ENCODE results near the gene ZNF518B. TPM values are rescaled to one million over a fixed set of nuclear protein-coding genes. Genes with fewer than 3 reads are reported as not detected.

ZNF518B gene
- total RNA-seq, 1 experiment from 2014 or later = 1.5 TPM

DNA sequence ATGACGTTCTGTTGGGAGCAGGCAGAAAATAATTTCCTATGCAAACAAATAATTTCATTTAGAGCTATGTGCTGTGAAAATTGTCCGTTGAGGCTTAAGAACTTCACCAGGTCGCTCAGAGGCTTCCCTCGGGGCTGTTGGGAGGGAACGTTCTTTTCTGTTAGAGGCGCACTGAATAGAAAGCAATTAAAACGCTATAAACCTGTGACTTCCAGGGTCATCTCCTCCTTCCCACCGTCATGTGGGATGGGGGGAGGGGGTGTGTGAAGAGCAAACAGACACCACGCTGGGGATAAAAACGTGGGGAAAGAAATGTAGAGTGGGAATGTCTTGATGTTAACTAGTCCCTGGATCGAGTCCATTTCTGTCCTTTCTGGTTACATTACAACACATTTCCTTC, 35.2 kb upstream of the ZNF518B start:
- ChIA-PET CTCF (interaction anchor here (0.6 to 1.0 kb wide), 4 partner anchors 9 to 609 kb away, joined by 3 to 7 read pairs (median 3); no protein-coding TSS in a partner anchor), POLR2A (interaction anchor here (0.7 kb wide), 1 partner anchor 810 kb away, joined by 3 read pairs; no protein-coding TSS in a partner anchor)
- TF ChIP-seq, protein P1, sequence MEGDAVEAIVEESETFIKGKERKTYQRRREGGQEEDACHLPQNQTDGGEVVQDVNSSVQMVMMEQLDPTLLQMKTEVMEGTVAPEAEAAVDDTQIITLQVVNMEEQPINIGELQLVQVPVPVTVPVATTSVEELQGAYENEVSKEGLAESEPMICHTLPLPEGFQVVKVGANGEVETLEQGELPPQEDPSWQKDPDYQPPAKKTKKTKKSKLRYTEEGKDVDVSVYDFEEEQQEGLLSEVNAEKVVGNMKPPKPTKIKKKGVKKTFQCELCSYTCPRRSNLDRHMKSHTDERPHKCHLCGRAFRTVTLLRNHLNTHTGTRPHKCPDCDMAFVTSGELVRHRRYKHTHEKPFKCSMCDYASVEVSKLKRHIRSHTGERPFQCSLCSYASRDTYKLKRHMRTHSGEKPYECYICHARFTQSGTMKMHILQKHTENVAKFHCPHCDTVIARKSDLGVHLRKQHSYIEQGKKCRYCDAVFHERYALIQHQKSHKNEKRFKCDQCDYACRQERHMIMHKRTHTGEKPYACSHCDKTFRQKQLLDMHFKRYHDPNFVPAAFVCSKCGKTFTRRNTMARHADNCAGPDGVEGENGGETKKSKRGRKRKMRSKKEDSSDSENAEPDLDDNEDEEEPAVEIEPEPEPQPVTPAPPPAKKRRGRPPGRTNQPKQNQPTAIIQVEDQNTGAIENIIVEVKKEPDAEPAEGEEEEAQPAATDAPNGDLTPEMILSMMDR (IDR thresholded peaks at IDR 0.05; ENCODE audit: unreplicated experiment) = no peak
- Mint-ChIP-seq H3K27me3 (ENCODE audit: insufficient read depth, unreplicated experiment) (no peaks in the 10 kb centered on the region), H3K4me1 (ENCODE audit: insufficient read depth, unreplicated experiment) (no peaks in the 10 kb centered on the region), H3K9me3 (ENCODE audit: unreplicated experiment) (peaks cover 9% of the 10 kb centered on the region), H3K4me3 (ENCODE audit: unreplicated experiment) (no peak overlapping the region), H3K36me3 (ENCODE audit: insufficient read depth, unreplicated experiment) (no peaks in the 10 kb centered on the region), H3K27ac (ENCODE audit: low read depth, unreplicated experiment) (no peak overlapping the region)
- intact Hi-C loops (cut with micrococcal nuclease) = no loop called here
- DNase-seq (ENCODE audit: unreplicated experiment) = no peak
- BruUV-seq (replicated peaks) = no TSS peak

DNA sequence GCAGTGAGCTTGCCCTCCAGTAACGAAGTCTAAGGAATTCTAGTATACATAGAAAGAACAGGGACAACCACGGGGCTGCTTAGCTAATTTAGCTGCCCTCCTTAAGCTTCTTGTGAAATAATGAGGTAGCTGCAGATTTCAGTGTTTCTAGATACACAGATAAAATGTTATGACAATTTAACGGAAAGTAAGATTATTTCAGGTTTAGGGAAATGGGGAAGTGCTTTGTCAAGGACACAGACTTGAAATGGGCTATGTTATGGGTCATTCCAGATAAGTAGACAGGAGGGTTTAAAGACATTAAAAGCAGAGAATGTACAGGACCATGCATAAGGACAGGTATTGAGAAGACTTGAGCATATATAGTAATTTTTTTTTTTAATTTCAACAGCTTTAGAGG, 34.2 kb upstream of the ZNF518B start:
- H3K9me3 Mint-ChIP-seq (ENCODE audit: unreplicated experiment) = peaks cover 9% of the 10 kb centered on the region
- no peaks in the 10 kb centered on the region for H3K36me3 Mint-ChIP-seq (ENCODE audit: insufficient read depth, unreplicated experiment)
- BruUV-seq (replicated peaks) = no TSS peak
- H3K27me3 Mint-ChIP-seq (ENCODE audit: insufficient read depth, unreplicated experiment) = no peaks in the 10 kb centered on the region
- no peak overlapping the region for H3K27ac Mint-ChIP-seq (ENCODE audit: low read depth, unreplicated experiment)
- no peaks in the 10 kb centered on the region for H3K4me1 Mint-ChIP-seq (ENCODE audit: insufficient read depth, unreplicated experiment)
- POLR2A ChIA-PET = interaction anchor here (0.6 kb wide), 1 partner anchor 84 kb away, joined by 3 read pairs; no protein-coding TSS in a partner anchor
- TF ChIP-seq, protein P1 (IDR thresholded peaks at IDR 0.05; ENCODE audit: unreplicated experiment) = no peak
- CTCF ChIA-PET = interaction anchor here (1.1 kb wide), 1 partner anchor 47 kb away, joined by 3 read pairs; no protein-coding TSS in a partner anchor
- no peak overlapping the region for H3K4me3 Mint-ChIP-seq (ENCODE audit: unreplicated experiment)
- DNase-seq (ENCODE audit: unreplicated experiment) = no peak
- intact Hi-C loops (cut with micrococcal nuclease) = no loop called here

DNA sequence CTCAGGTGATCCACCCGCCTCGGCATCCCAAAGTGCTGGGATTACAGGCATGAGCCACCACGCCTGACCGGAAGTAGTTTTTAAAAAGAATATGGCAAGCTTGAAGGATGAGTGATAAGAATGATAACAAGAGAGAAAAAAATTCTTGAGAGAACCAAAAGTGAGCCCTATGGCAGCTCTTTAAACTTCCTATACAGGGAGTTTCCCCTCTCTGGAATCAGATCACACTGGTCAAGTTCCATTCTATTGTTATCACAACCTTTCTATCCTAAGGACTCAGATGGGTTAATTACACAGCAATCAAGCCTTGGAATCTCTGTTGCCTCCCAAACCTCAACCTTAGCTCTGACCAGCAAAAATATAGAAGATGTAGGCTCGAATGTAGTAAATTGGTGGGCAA, 33.8 kb upstream of the ZNF518B start:
- DNase-seq (ENCODE audit: unreplicated experiment) = no peak
- Mint-ChIP-seq H3K4me1 (ENCODE audit: insufficient read depth, unreplicated experiment) (no peaks in the 10 kb centered on the region), H3K27me3 (ENCODE audit: insufficient read depth, unreplicated experiment) (no peaks in the 10 kb centered on the region), H3K4me3 (ENCODE audit: unreplicated experiment) (no peak overlapping the region), H3K27ac (ENCODE audit: low read depth, unreplicated experiment) (no peak overlapping the region), H3K36me3 (ENCODE audit: insufficient read depth, unreplicated experiment) (no peaks in the 10 kb centered on the region), H3K9me3 (ENCODE audit: unreplicated experiment) (peaks cover 9% of the 10 kb centered on the region)
- CTCF ChIA-PET = interaction anchor here (1.1 kb wide), 1 partner anchor 47 kb away, joined by 3 read pairs; no protein-coding TSS in a partner anchor
- BruUV-seq (replicated peaks) = no TSS peak
- TF ChIP-seq, protein P1 (IDR thresholded peaks at IDR 0.05; ENCODE audit: unreplicated experiment) = no peak
- POLR2A ChIA-PET = no interaction called here
- intact Hi-C loops (cut with micrococcal nuclease) = no loop called here

- no TSS peak for BruUV-seq (replicated peaks)
- no peak overlapping the region for H3K4me3 Mint-ChIP-seq (ENCODE audit: unreplicated experiment)
- H3K27ac Mint-ChIP-seq (ENCODE audit: low read depth, unreplicated experiment) = no peak overlapping the region
- no peaks in the 10 kb centered on the region for H3K27me3 Mint-ChIP-seq (ENCODE audit: insufficient read depth, unreplicated experiment)
- no peaks in the 10 kb centered on the region for H3K4me1 Mint-ChIP-seq (ENCODE audit: insufficient read depth, unreplicated experiment)
- intact Hi-C loops (cut with micrococcal nuclease) = no loop called here
- ChIA-PET CTCF (interaction anchor here (0.7 to 0.8 kb wide), 2 partner anchors 8 to 80 kb away, joined by 3 read pairs; no protein-coding TSS in a partner anchor), POLR2A (no interaction called here)
- H3K9me3 Mint-ChIP-seq (ENCODE audit: unreplicated experiment) = peaks cover 12% of the 10 kb centered on the region
- DNase-seq (ENCODE audit: unreplicated experiment) = no peak
- TF ChIP-seq, protein P1 (IDR thresholded peaks at IDR 0.05; ENCODE audit: unreplicated experiment) = no peak
- H3K36me3 Mint-ChIP-seq (ENCODE audit: insufficient read depth, unreplicated experiment) = no peaks in the 10 kb centered on the region
Measured at GRCh38 chr4:10482913-10483312, 25.7 kb upstream of the ZNF518B start.
